Right lobe of liver (tissue), 6 donors: ENCODE measurements around the gene MYO5B. TPM values are rescaled to one million over a fixed set of nuclear protein-coding genes. Genes with fewer than 3 reads are reported as not detected.

Experiments
- ATAC-seq, 4 donors: fragments of 200-7000 bp; cut with Tn5 transposase; one replicate each; pipeline ENCODE4 v1.9.1; 2020; ENCODE audit warnings: mild to moderate bottlenecking in 4 of 4, moderate library complexity in 4 of 4
- DNase-seq, 3 donors: peaks; one replicate each; pipeline ENCODE4 v3.0.0-alpha.2; 2020
- H3K27ac ChIP-seq, 3 donors: fragments of 200-600 bp; one replicate each; pipeline ENCODE4 v1.8.0; 2022
- H3K27me3 ChIP-seq, 2 donors: fragments of 200-600 bp; one replicate each; pipeline ENCODE4 v1.8.0; 2022
- H3K36me3 ChIP-seq, 4 donors: fragments of 200-600 bp; sonication (generic) in 1 of 4; one replicate each; pipeline versions ENCODE4 v1.5.1 to v1.8.0; 2017 to 2022; ENCODE audit warnings: control low read depth in 1 of 4
- H3K4me1 ChIP-seq, 4 donors: fragments of 200-600 bp; sonication (generic) in 1 of 4; one replicate each; pipeline versions ENCODE4 v1.5.1 to v1.8.0; 2017 to 2022; ENCODE audit warnings: control low read depth in 1 of 4
- H3K4me3 ChIP-seq, 3 donors: fragments of 200-600 bp; one replicate each; pipeline ENCODE4 v1.8.0; 2022
- H3K9me3 ChIP-seq, 4 donors: fragments of 200-600 bp; sonication (generic) in 1 of 4; one replicate each; pipeline versions ENCODE4 v1.5.1 to v1.8.0; 2017 to 2022; ENCODE audit warnings: control low read depth in 1 of 4
- POLR2A ChIP-seq: fragments of 450-650 bp; IDR thresholded peaks from one replicate; pipeline ENCODE4 v1.6.1; 2017; ENCODE audit warnings: antibody characterized with exemption, mild to moderate bottlenecking
- WGBS: methylation state at CpG from one replicate; pipeline ENCODE4 v1.1.6; 2018; ENCODE audit warnings: low coverage, low lambda C conversion rate; ENCODE audit not compliant: insufficient coverage; ENCODE audit errors: missing lambda C conversion rate; 5-methylcytosine and 5-hydroxymethylcytosine counted together
- intact Hi-C, 2 donors: fragments of 100-400 bp; cut with DNase I; formaldehyde crosslinking; loops; one replicate each; pipeline versions ENCODE4 v1.11.2 to v1.14.1; 2022
- total RNA-seq, 6 experiments: library from RNA; depleted of rRNA in 2 of 6; stranded (reverse); fragments of >200 nt in 2 of 6; fragmentation: NEBNext Ultra II Directional in 3 of 6; extraction: Animal tissue kit (Norgen Biotek cat#: 25700) in 3 of 6; gene quantifications; one replicate each; pipeline versions ENCODE4 v1.1.0 to v1.2.4, GENCODE V29; 2016 to 2023
- TF ChIP-seq, protein P1 (sequence below), 4 donors: fragments of 200-600 bp in 3 of 4; fragments of 450-650 bp in 1 of 4; IDR thresholded peaks; one replicate each; pipeline versions ENCODE4 v1.5.1 to v1.8.0; 2016 to 2022; ENCODE audit warnings: antibody characterized with exemption in 4 of 4, mild to moderate bottlenecking in 2 of 4
- donor health status: DM: no; HTN: yes; CAD: no.
- donor health status: DM: no; HTN: no; CAD: no.
- donor health status: DM: no; HTN: no; CAD: no.
- donor health status: DM: no; HTN: yes; CAD: no.
- donor health status: DM: no; HTN: yes; CAD: no.

MYO5B gene
- total RNA-seq, 6 experiments from 2014 or later: 13.4 to 25.1 (median 16.6) TPM

DNA sequence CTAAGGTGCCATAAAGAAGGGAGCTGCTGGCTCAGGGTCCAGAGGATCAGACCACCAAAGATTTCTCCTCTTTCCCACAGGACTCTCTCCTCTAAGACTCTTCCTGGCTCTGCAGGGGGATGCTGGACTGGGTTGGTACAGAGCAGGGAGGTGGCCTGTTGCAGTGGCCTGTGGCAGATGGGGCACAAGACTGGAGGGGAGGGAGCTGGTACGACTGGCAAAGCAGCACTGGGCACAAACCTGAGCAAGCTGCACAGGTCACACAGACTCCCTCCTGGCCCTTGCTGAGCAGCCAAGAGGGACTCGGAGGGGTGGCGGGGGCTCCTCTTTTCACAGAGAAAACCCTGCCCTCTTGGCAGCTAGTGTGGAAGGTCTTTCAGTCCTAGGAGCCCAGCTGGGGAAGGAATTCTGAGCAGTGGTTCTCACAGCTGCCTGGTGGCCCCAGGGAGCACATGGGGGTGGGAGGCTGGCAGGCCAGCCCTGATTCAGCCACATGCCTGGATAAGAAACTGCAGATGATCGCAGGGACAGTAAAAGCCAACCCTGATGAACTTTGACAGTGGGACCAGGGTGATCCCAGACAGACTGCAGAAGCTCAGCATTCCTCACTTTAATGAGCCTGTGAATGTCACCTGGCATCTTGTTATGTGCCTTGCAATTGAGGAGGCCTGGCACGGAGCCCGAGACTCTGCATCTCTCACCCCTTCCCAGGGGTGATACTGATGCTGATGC lies 349.2 kb downstream of the MYO5B start:
- no peak overlapping the region for H3K4me3 ChIP-seq
- no peaks in the 10 kb centered on the region for H3K36me3 ChIP-seq

DNA sequence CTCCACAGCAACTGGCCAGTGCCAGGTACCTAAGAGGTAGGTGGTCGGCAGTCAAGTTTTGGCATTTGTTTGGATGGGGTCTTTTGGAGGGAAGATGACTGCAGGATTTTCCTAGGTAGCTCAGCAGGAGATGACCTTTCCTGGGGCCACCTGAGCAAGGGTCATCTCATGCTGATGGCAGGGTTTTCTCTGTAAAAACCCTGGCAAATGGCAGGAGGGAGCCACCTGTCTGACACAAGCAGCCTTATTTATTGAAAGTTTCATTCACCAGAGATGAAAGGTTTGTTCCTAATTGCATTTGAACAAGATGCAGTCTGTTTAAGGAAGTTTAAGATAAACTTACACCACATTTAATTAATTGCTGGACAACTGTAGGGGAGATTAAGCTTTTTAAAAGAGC lies 350.0 kb downstream of the MYO5B start:
- Histone ChIP-seq H3K36me3 (no peaks in the 10 kb centered on the region), H3K9me3 (no peaks in the 10 kb centered on the region), H3K4me3 (no peak overlapping the region), H3K27me3 (no peaks in the 10 kb centered on the region), H3K4me1 (peaks cover 0 to 5% (median under 1%) of the 10 kb centered on the region in 4 donors), H3K27ac (no peak overlapping the region)
- intact Hi-C loops: loop anchor here in 1 of 2 donors (10.0 kb wide), 1 partner anchor 330 kb away; no protein-coding TSS in a partner anchor
- ATAC-seq (peak; percentile 20 to 53 (median 39)), DNase-seq (peak in 1 of 3 donors; percentile 48)
- TF ChIP-seq, protein P1, sequence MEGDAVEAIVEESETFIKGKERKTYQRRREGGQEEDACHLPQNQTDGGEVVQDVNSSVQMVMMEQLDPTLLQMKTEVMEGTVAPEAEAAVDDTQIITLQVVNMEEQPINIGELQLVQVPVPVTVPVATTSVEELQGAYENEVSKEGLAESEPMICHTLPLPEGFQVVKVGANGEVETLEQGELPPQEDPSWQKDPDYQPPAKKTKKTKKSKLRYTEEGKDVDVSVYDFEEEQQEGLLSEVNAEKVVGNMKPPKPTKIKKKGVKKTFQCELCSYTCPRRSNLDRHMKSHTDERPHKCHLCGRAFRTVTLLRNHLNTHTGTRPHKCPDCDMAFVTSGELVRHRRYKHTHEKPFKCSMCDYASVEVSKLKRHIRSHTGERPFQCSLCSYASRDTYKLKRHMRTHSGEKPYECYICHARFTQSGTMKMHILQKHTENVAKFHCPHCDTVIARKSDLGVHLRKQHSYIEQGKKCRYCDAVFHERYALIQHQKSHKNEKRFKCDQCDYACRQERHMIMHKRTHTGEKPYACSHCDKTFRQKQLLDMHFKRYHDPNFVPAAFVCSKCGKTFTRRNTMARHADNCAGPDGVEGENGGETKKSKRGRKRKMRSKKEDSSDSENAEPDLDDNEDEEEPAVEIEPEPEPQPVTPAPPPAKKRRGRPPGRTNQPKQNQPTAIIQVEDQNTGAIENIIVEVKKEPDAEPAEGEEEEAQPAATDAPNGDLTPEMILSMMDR (IDR thresholded peaks at IDR 0.05): peak in 2 of 4 donors; percentile 7 to 25
- no peak for TF ChIP-seq POLR2A
- WGBS: 80% methylated on average over 1 of the region's 1 CpG

More for the DNA sequence above, 349.2 kb downstream of the MYO5B start:
- DNase-seq (peak in 1 of 3 donors; percentile 23), ATAC-seq (no peak)
- H3K27ac ChIP-seq: no peak overlapping the region
- H3K27me3 ChIP-seq: no peaks in the 10 kb centered on the region
- WGBS: no CpG with 5 or more reads among the region's 6 CpGs
- TF ChIP-seq POLR2A: no peak
- TF ChIP-seq, protein P1 (IDR thresholded peaks at IDR 0.05): no peak
- peaks cover 0 to 5% (median 0%) of the 10 kb centered on the region in 4 donors for H3K4me1 ChIP-seq
- intact Hi-C loops: loop anchor here in 1 of 2 donors (10.0 kb wide), 1 partner anchor 331 kb away; no protein-coding TSS in a partner anchor
- no peaks in the 10 kb centered on the region for H3K9me3 ChIP-seq

DNA sequence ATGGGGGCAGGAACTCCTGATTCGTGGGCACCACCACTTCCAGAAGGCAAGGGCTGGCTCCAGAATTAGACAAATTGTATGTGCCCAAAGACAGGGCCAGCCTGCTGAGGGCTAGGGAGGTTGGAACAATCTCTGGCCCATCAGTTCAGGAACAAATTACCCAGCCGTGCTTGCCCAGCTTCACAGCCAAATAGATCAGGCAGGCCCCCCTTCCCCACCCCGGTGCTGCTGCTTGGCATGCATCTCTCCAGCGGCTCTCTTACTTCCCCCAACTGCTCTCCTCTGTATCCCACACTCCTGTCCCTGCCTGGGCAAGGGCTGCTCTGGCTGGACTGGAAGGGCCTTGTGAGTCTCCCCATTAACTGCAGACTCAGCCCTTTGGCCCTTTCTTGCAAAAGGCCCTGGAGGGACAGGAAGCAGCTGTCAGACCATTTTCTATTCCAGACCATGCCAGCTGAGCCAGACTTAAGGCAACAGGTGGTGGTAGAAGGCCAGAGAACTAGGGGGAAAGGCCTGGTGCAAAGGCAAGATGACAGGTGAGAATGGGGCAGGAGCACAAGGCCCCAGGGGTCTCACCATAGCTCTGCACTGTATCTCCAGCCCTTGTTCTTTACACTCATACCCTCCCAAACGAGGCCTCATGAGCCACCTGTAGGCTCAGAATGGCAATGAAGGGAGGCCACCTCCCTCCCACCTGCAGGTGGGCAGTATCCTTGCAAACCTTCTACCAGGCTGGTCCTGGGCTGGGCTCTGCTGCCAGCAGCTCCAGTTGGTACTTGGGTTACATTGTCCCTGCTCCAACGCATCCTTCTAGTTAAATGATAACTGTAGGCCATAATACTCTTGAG lies 350.9 kb downstream of the MYO5B start:
- no peak for ATAC-seq
- no peaks in the 10 kb centered on the region for H3K36me3 ChIP-seq
- DNase-seq: peak in 1 of 3 donors; percentile 25
- no peak overlapping the region for H3K4me3 ChIP-seq
- H3K4me1 ChIP-seq: peaks cover 0 to 9% (median 4%) of the 10 kb centered on the region in 4 donors
- TF ChIP-seq, protein P1 (IDR thresholded peaks at IDR 0.05): no peak
- no peak for TF ChIP-seq POLR2A
- no peak overlapping the region for H3K27ac ChIP-seq
- no peaks in the 10 kb centered on the region for H3K9me3 ChIP-seq
- H3K27me3 ChIP-seq: no peaks in the 10 kb centered on the region
- intact Hi-C loops: loop anchor here in 1 of 2 donors (10.0 kb wide), 1 partner anchor 329 kb away; no protein-coding TSS in a partner anchor
- no CpG with 5 or more reads among the region's 6 CpGs for whole genome bisulfite sequencing

DNA sequence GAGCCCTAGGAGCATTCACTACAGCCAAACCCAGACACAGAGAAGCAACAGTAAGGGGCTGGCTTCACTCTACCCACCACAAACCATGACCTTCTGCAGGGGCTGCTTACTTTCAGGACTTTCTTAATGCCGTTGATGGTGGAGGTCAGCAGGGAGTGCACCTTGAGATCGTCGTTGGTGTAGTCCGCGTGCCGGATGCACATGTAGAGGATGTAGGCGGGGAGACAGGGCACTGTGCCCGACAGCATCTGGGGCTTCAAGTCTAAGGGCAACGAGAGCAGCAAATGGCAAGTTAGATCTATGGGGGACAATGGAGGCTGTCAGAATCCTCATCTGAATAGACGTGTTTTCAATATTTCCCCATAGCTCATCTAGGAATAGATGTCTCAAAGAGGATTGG lies 351.8 kb downstream of the MYO5B start:
- 93% methylated on average over 8 of the region's 10 CpGs for WGBS
- no peak overlapping the region for H3K4me3 ChIP-seq
- intact Hi-C loops: loop anchor here in 1 of 2 donors (10.0 kb wide), 1 partner anchor 328 kb away; no protein-coding TSS in a partner anchor
- TF ChIP-seq, protein P1 (IDR thresholded peaks at IDR 0.05): no peak
- TF ChIP-seq POLR2A: no peak
- no peaks in the 10 kb centered on the region for H3K36me3 ChIP-seq
- no peaks in the 10 kb centered on the region for H3K9me3 ChIP-seq
- no peaks in the 10 kb centered on the region for H3K27me3 ChIP-seq
- H3K4me1 ChIP-seq: peaks cover 0 to 18% (median 8%) of the 10 kb centered on the region in 4 donors
- H3K27ac ChIP-seq: no peak overlapping the region
- DNase-seq: peak in 1 of 3 donors; percentile 39
- ATAC-seq: no peak
